Islet precursor cell (in vitro differentiated cells): Measurements from ENCODE around the gene KATNAL1.

Source experiments
- DNase-seq: peaks from one replicate; pipeline ENCODE4 v3.0.0-alpha.2; 2018

Gene KATNAL1

GRCh38 chr13:30307194-30307970, at the start of gene KATNAL1:
Gene KATNAL1 (minus strand): TSS chr13:30307551. CDS start chr13:30283777, 23,774 bp downstream.
- peak; percentile 89 for DNase-seq

- no peak for DNase-seq
Observed at GRCh38 chr13:30355839-30356238, 48.5 kb upstream of the KATNAL1 start.

GRCh38 chr13:30355384-30355699, 48.0 kb upstream of the KATNAL1 start:
- peak; percentile 77 for DNase-seq

GRCh38 chr13:30354493-30355383, 47.4 kb upstream of the KATNAL1 start:
- DNase-seq = no peak

GRCh38 chr13:30353471-30354215, 46.3 kb upstream of the KATNAL1 start:
- DNase-seq = no peak

GRCh38 chr13:30353060-30353459, 45.7 kb upstream of the KATNAL1 start:
- no peak for DNase-seq

GRCh38 chr13:30352121-30352520, 44.8 kb upstream of the KATNAL1 start:
- no peak for DNase-seq

GRCh38 chr13:30346789-30347167, 39.4 kb upstream of the KATNAL1 start:
- no peak for DNase-seq

- DNase-seq = no peak
Observed at GRCh38 chr13:30346153-30346788, 38.9 kb upstream of the KATNAL1 start.

- no peak for DNase-seq
Observed at GRCh38 chr13:30345426-30346100, 38.2 kb upstream of the KATNAL1 start.

- DNase-seq = no peak
Observed at GRCh38 chr13:30341815-30342570, 34.6 kb upstream of the KATNAL1 start.

- DNase-seq = peak; percentile 85
Observed at GRCh38 chr13:30340331-30341250, 33.2 kb upstream of the KATNAL1 start.

- no peak for DNase-seq
Observed at GRCh38 chr13:30339738-30340330, 32.5 kb upstream of the KATNAL1 start.

- DNase-seq = no peak
Observed at GRCh38 chr13:30338952-30339351, 31.6 kb upstream of the KATNAL1 start.

- DNase-seq = peak; percentile 86
Observed at GRCh38 chr13:30338331-30338851, 31.0 kb upstream of the KATNAL1 start.

GRCh38 chr13:30337061-30337610, 29.8 kb upstream of the KATNAL1 start:
- DNase-seq = peak; percentile 34

GRCh38 chr13:30334663-30335386, 27.5 kb upstream of the KATNAL1 start:
- no peak for DNase-seq

- peak; percentile 37 for DNase-seq
Observed at GRCh38 chr13:30333616-30334015, 26.3 kb upstream of the KATNAL1 start.
